Measurements from ENCODE around the gene SFXN5. TPM values are rescaled to one million over a fixed set of nuclear protein-coding genes. Genes with fewer than 3 reads are reported as not detected.

Gene SFXN5
- total RNA-seq, 6 experiments from 2014 or later, result 33.1 to 73.4 (median 56.6) TPM

- intact Hi-C loops (cut with DNase I), result loop anchor here (10.0 kb wide), 2 partner anchors 80 to 160 kb away; partner anchors contain the start of gene SFXN5 (in 2 of the 2)
- peak in 1 of 3 donors; percentile 38 for DNase-seq
- 100% methylated on average over 1 of the region's 10 CpGs for WGBS (ENCODE audit: insufficient coverage, low coverage, low lambda C conversion rate, missing lambda C conversion rate)
- Histone ChIP-seq H3K36me3 (no peaks in the 10 kb centered on the region), H3K27ac (peak overlapping the region in 1 of 3 donors; percentile 60), H3K27me3 (no peaks in the 10 kb centered on the region), H3K4me3 (no peak overlapping the region), H3K4me1 (peaks cover 0 to 45% (median 8%) of the 10 kb centered on the region in 4 donors), H3K9me3 (no peaks in the 10 kb centered on the region)
- TF ChIP-seq POLR2A (IDR thresholded peaks at IDR 0.05) (no peak), CTCF (IDR thresholded peaks at IDR 0.05) (no peak)
- ATAC-seq, result no peak
Observed at GRCh38 chr2:72994282-72994990, 77.1 kb downstream of the SFXN5 start.

GRCh38 chr2:72993933-72994280 is 77.6 kb downstream of the SFXN5 start:
- intact Hi-C loops (cut with DNase I), result loop anchor here (10.0 kb wide), 2 partner anchors 81 to 161 kb away; partner anchors contain the start of gene SFXN5 (in 2 of the 2)
- peaks cover 0 to 45% (median 6%) of the 10 kb centered on the region in 4 donors for H3K4me1 ChIP-seq

GRCh38 chr2:72993147-72993932 is 78.2 kb downstream of the SFXN5 start:
- peak; percentile 36 to 62 (median 44) for ATAC-seq
- TF ChIP-seq POLR2A (IDR thresholded peaks at IDR 0.05) (no peak), CTCF (IDR thresholded peaks at IDR 0.05) (peak; percentile 75 to 80 (median 77))
- H3K4me3 ChIP-seq, result no peak overlapping the region

More at GRCh38 chr2:72993933-72994280, 77.6 kb downstream of the SFXN5 start:
- Histone ChIP-seq H3K4me3 (no peak overlapping the region), H3K27ac (peak overlapping the region in 1 of 3 donors; percentile 60), H3K9me3 (no peaks in the 10 kb centered on the region), H3K36me3 (peaks cover 0 to 2% (median 0%) of the 10 kb centered on the region in 4 donors), H3K27me3 (no peaks in the 10 kb centered on the region)
- TF ChIP-seq CTCF (IDR thresholded peaks at IDR 0.05), result no peak
- TF ChIP-seq POLR2A (IDR thresholded peaks at IDR 0.05), result no peak
- DNase-seq (peak in 1 of 3 donors; percentile 5), ATAC-seq (no peak)
- WGBS (ENCODE audit: insufficient coverage, low coverage, low lambda C conversion rate, missing lambda C conversion rate), result 91% methylated on average over 4 of the region's 5 CpGs

GRCh38 chr2:72992734-72993102 is 78.8 kb downstream of the SFXN5 start:
- Histone ChIP-seq H3K36me3 (peaks cover 0 to 7% (median 3%) of the 10 kb centered on the region in 4 donors), H3K4me3 (no peak overlapping the region), H3K9me3 (no peaks in the 10 kb centered on the region), H3K4me1 (peaks cover 0 to 47% (median 6%) of the 10 kb centered on the region in 4 donors), H3K27ac (peak overlapping the region in 1 of 3 donors; percentile 60), H3K27me3 (no peaks in the 10 kb centered on the region)
- intact Hi-C loops (cut with DNase I), result loop anchor here (10.0 kb wide), 2 partner anchors 82 to 162 kb away; partner anchors contain the start of gene SFXN5 (in 2 of the 2)
- ATAC-seq, result no peak
- peak in 1 of 3 donors; percentile 41 for DNase-seq
- 61% methylated on average over 4 of the region's 8 CpGs for WGBS (ENCODE audit: insufficient coverage, low coverage, low lambda C conversion rate, missing lambda C conversion rate)
- TF ChIP-seq CTCF (IDR thresholded peaks at IDR 0.05) (no peak), POLR2A (IDR thresholded peaks at IDR 0.05) (no peak)

More at GRCh38 chr2:72993147-72993932, 78.2 kb downstream of the SFXN5 start:
- no peaks in the 10 kb centered on the region for H3K27me3 ChIP-seq
- peaks cover 0 to 44% (median 4%) of the 10 kb centered on the region in 4 donors for H3K4me1 ChIP-seq
- H3K9me3 ChIP-seq, result no peaks in the 10 kb centered on the region
- H3K36me3 ChIP-seq, result peaks cover 0 to 2% (median under 1%) of the 10 kb centered on the region in 4 donors
- peak in 1 of 3 donors; percentile 54 for DNase-seq
- intact Hi-C loops (cut with DNase I), result loop anchor here (10.0 kb wide), 2 partner anchors 81 to 161 kb away; partner anchors contain the start of gene SFXN5 (in 2 of the 2)
- peak overlapping the region in 1 of 3 donors; percentile 60 for H3K27ac ChIP-seq
- WGBS (ENCODE audit: insufficient coverage, low coverage, low lambda C conversion rate, missing lambda C conversion rate), result 13% methylated on average over 2 of the region's 5 CpGs

Measured in right lobe of liver (tissue), 6 donors.